IMR-90 (cell line): ENCODE measurements around the gene H2BW2. TPM values are rescaled to one million over a fixed set of nuclear protein-coding genes. Genes with fewer than 3 reads are reported as not detected.

Source experiments
- ATAC-seq: fragments of 200-7000 bp; cut with Tn5 transposase; 2 replicates; pipeline ENCODE4 v1.9.1; 2020; ENCODE audit warnings: low read depth, mild to moderate bottlenecking, moderate library complexity
- BruUV-seq: library from RNA; stranded (reverse); fragments of 400-500 nt; replicated peaks from 2 replicates; lab custom pipeline; 2021; lab: Mats Ljungman, UMichigan
- CTCF ChIA-PET: fragments of 300-600 bp; formaldehyde crosslinking; extraction: SDS; loops from one replicate; lab custom pipeline; 2021; ENCODE audit warnings: antibody characterized with exemption; lab: Yijun Ruan, JAX
- POLR2A ChIA-PET: fragments of 300-600 bp; sonication (Branson Sonifier 250); formaldehyde crosslinking; loops from one replicate; lab custom pipeline; 2022; ENCODE audit warnings: antibody characterized with exemption; ENCODE audit not compliant: unreplicated experiment; lab: Charles Lee
- DNase-seq: peaks from one replicate; pipeline ENCODE4 v3.0.0; 2013
- H2AFZ ChIP-seq: replicated peaks from 2 replicates; pipeline ENCODE3; 2013; ENCODE audit warnings: low read length, mild to moderate bottlenecking; ENCODE audit not compliant: poor library complexity
- H2AK5ac ChIP-seq: 2 replicates; pipeline ENCODE4 v1.6.1; 2013; ENCODE audit warnings: low read depth, low read length, inconsistent platforms
- H2AK9ac ChIP-seq: replicated peaks from 2 replicates; pipeline ENCODE3; 2013; ENCODE audit warnings: mild to moderate bottlenecking, low read depth, low read length, moderate library complexity; ENCODE audit not compliant: poor library complexity
- H2BK120ac ChIP-seq: 2 replicates; pipeline ENCODE4 v1.6.1; 2013; ENCODE audit warnings: low read depth, low read length, inconsistent platforms
- H2BK15ac ChIP-seq: 3 replicates; pipeline ENCODE4 v1.6.1; 2013; ENCODE audit warnings: low read depth, low read length, inconsistent platforms
- H2BK20ac ChIP-seq: 2 replicates; pipeline ENCODE4 v1.6.1; 2013; ENCODE audit warnings: low read depth, mild to moderate bottlenecking, inconsistent platforms, low read length, moderate library complexity
- H2BK5ac ChIP-seq: 2 replicates; pipeline ENCODE4 v1.6.1; 2013; ENCODE audit warnings: mild to moderate bottlenecking, low read depth, low read length, inconsistent platforms; ENCODE audit not compliant: poor library complexity, severe bottlenecking
- H3K14ac ChIP-seq: replicated peaks from 2 replicates; pipeline ENCODE4 v1.6.1; 2013; ENCODE audit warnings: low read depth, low read length, inconsistent platforms
- H3K18ac ChIP-seq: 2 replicates; pipeline ENCODE4 v1.6.1; 2013; ENCODE audit warnings: low read depth, low read length, control low read depth
- H3K23ac ChIP-seq: 2 replicates; pipeline ENCODE4 v1.6.1; 2013; ENCODE audit warnings: low read depth, low read length, inconsistent platforms
- H3K27ac ChIP-seq: 2 replicates; pipeline ENCODE4 v1.5.1; 2013; ENCODE audit warnings: mild to moderate bottlenecking, control low read depth, low read length; ENCODE audit not compliant: insufficient read depth
- H3K27me3 ChIP-seq: 2 replicates; pipeline ENCODE4 v1.6.1; 2013; ENCODE audit warnings: low read length; ENCODE audit not compliant: control insufficient read depth, insufficient read depth
- H3K36me3 ChIP-seq: 2 replicates; pipeline ENCODE4 v1.6.1; 2013; ENCODE audit warnings: low read length, mixed read lengths; ENCODE audit not compliant: control insufficient read depth, insufficient read depth
- H3K4ac ChIP-seq: 2 replicates; pipeline ENCODE4 v1.6.1; 2013; ENCODE audit warnings: low read depth, low read length, inconsistent platforms
- H3K4me1 ChIP-seq: 2 replicates; pipeline ENCODE4 v1.6.1; 2013; ENCODE audit warnings: low read length, mixed read lengths; ENCODE audit not compliant: control insufficient read depth, insufficient read depth
- H3K4me2 ChIP-seq: 2 replicates; pipeline ENCODE4 v1.6.1; 2013; ENCODE audit warnings: low read depth, mild to moderate bottlenecking, control low read depth, low read length, moderate library complexity
- H3K4me3 ChIP-seq: 2 replicates; pipeline ENCODE4 v1.5.1; 2013; ENCODE audit warnings: low read depth, mild to moderate bottlenecking, control low read depth, low read length, moderate library complexity; ENCODE audit not compliant: insufficient read depth
- H3K56ac ChIP-seq: 2 replicates; pipeline ENCODE4 v1.6.1; 2013; ENCODE audit warnings: low read length, inconsistent platforms; ENCODE audit not compliant: insufficient read depth; ENCODE audit errors: extremely low read depth
- H3K79me1 ChIP-seq, 2 experiments: 2 replicates each; pipeline ENCODE4 v1.6.1; 2013; ENCODE audit warnings: low read length in 2 of 2, inconsistent platforms in 1 of 2, low read depth in 1 of 2
- H3K9ac ChIP-seq: 2 replicates; pipeline ENCODE4 v1.6.1; 2013; ENCODE audit warnings: low read depth, low read length, control low read depth
- H3K9me1 ChIP-seq: 2 replicates; pipeline ENCODE4 v1.6.1; 2013; ENCODE audit warnings: low read length, inconsistent platforms; ENCODE audit not compliant: insufficient read depth
- H3K9me3 ChIP-seq: 2 replicates; pipeline ENCODE4 v1.6.1; 2013; ENCODE audit warnings: low read length; ENCODE audit not compliant: control insufficient read depth, insufficient read depth
- H4K20me1 ChIP-seq: 2 replicates; pipeline ENCODE4 v1.6.1; 2013; ENCODE audit warnings: low read length, inconsistent platforms; ENCODE audit not compliant: insufficient read depth
- H4K5ac ChIP-seq: 2 replicates; pipeline ENCODE4 v1.6.1; 2013; ENCODE audit warnings: mild to moderate bottlenecking, low read depth, low read length, control low read depth
- H4K8ac ChIP-seq, 2 experiments: 2 replicates each; pipeline ENCODE4 v1.6.1; 2013; ENCODE audit warnings: low read depth in 2 of 2, low read length in 2 of 2, control low read depth in 1 of 2, inconsistent platforms in 1 of 2
- H4K91ac ChIP-seq: 2 replicates; pipeline ENCODE4 v1.6.1; 2013; ENCODE audit warnings: low read depth, low read length, inconsistent platforms; ENCODE audit not compliant: insufficient read depth
- BHLHE40 ChIP-seq: fragments of 150-350 bp; IDR thresholded peaks from 2 replicates; pipeline ENCODE4 v1.6.1; 2016; ENCODE audit warnings: mild to moderate bottlenecking, low read depth, low read length
- CHD1 ChIP-seq: IDR thresholded peaks from 2 replicates; pipeline ENCODE4 v1.6.1; 2012; ENCODE audit warnings: low read depth, low read length, improper control_type of control experiment
- CTCF ChIP-seq: conservative IDR thresholded peaks from 2 replicates; pipeline ENCODE4 v1.5.1; 2012; ENCODE audit warnings: mild to moderate bottlenecking, low read depth, low read length, improper control_type of control experiment
- ELK1 ChIP-seq: fragments of 150-350 bp; IDR thresholded peaks from 2 replicates; pipeline ENCODE4 v1.6.1; 2016; ENCODE audit warnings: low read depth, mild to moderate bottlenecking, low read length, moderate library complexity, borderline replicate concordance
- MAZ ChIP-seq: IDR thresholded peaks from 2 replicates; pipeline ENCODE4 v1.6.1; 2012; ENCODE audit warnings: low read depth, mild to moderate bottlenecking, low read length, improper control_type of control experiment, moderate library complexity, borderline replicate concordance
- POLR2A ChIP-seq: IDR thresholded peaks from 2 replicates; pipeline ENCODE4 v1.6.1; 2012; ENCODE audit warnings: mild to moderate bottlenecking, low read depth, low read length
- RAD21 ChIP-seq: IDR thresholded peaks from 2 replicates; pipeline ENCODE4 v1.6.1; 2012; ENCODE audit warnings: low read length, improper control_type of control experiment
- RCOR1 ChIP-seq: IDR thresholded peaks from 2 replicates; pipeline ENCODE4 v1.6.1; 2012; ENCODE audit warnings: mild to moderate bottlenecking, low read length, improper control_type of control experiment; ENCODE audit not compliant: insufficient replicate concordance
- RFX5 ChIP-seq: IDR thresholded peaks from 2 replicates; pipeline ENCODE4 v1.8.0; 2012; ENCODE audit warnings: low read depth, mild to moderate bottlenecking, low read length, moderate library complexity
- SMC3 ChIP-seq: fragments of 150-350 bp; IDR thresholded peaks from 2 replicates; pipeline ENCODE4 v1.6.1; 2016; ENCODE audit warnings: low read depth, mild to moderate bottlenecking, antibody characterized with exemption, low read length, moderate library complexity
- WGBS, 2 experiments: methylation state at CpG; one replicate each; pipeline versions ENCODE4 v1.1.5 to v1.1.7; 2013; ENCODE audit warnings: missing lambda C conversion rate in 2 of 2; ENCODE audit not compliant: insufficient read length in 1 of 2; ENCODE audit errors: extremely low coverage in 2 of 2; 5-methylcytosine and 5-hydroxymethylcytosine counted together
- dilution Hi-C: fragments of 300-500 bp; cut with HindIII; formaldehyde crosslinking; loops from one replicate; pipeline ENCODE4 v1.14.3; 2018; ENCODE audit warnings: low sequenced_read_pairs; ENCODE audit not compliant: unreplicated experiment
- in situ Hi-C: fragments of 300-500 bp; cut with MboI; formaldehyde crosslinking; loops from 3 replicates; pipeline ENCODE4 v1.14.3; 2019; ENCODE audit warnings: low sequenced_read_pairs, inconsistent platforms, mixed read lengths
- intact Hi-C: fragments of 100-400 bp; cut with micrococcal nuclease; formaldehyde crosslinking; loops from 2 replicates; pipeline ENCODE4 v1.10.0; 2022
- polyA plus RNA-seq, 3 experiments: library from polyadenylated mRNA; depleted of rRNA; stranded (reverse); fragments of >200 nt; gene quantifications; 2 replicates each; pipeline ENCODE4 v1.2.3, GENCODE V29; 2012; ENCODE audit warnings: low replicate concordance in 1 of 3
- total RNA-seq: library from RNA; depleted of rRNA; stranded (reverse); fragments of >200 nt; gene quantifications from 2 replicates; pipeline ENCODE4 v1.2.3, GENCODE V29; 2012

The H2BW2 gene
- total and polyA plus RNA-seq, 2 of the 4 experiments (the other 2 are of a cell fraction) = not detected

- Histone ChIP-seq H3K18ac (no peak overlapping the region), H3K9me1 (no peaks in the 10 kb centered on the region), H2BK20ac (no peak overlapping the region), H4K5ac (no peak overlapping the region), H3K27ac (no peak overlapping the region), H3K14ac (no peak overlapping the region), H2BK120ac (no peak overlapping the region), H4K20me1 (no peaks in the 10 kb centered on the region), H2AFZ (no peak overlapping the region), H3K4ac (no peak overlapping the region), H4K8ac (no peak overlapping the region), H3K4me3 (no peak overlapping the region), H2AK5ac (no peak overlapping the region), H3K9ac (no peak overlapping the region), H3K9me3 (peaks cover 3% of the 10 kb centered on the region; the same call in 1 of the 2 replicates), H3K23ac (no peak overlapping the region), H3K4me2 (no peak overlapping the region), H2AK9ac (no peak overlapping the region), H2BK15ac (no peak overlapping the region), H3K36me3 (no peaks in the 10 kb centered on the region), H3K27me3 (peaks cover 12% of the 10 kb centered on the region), H3K4me1 (no peaks in the 10 kb centered on the region), H4K91ac (no peak overlapping the region), H3K79me1 (no peaks in the 10 kb centered on the region), H2BK5ac (no peak overlapping the region), H3K56ac (no peak overlapping the region)
- 60% methylated on average over 1 of the region's 5 CpGs; no CpG with 5 or more reads in 1 of the 2 experiments for WGBS, 2 experiments
- TF ChIP-seq MAZ (no peak), CHD1 (no peak), POLR2A (no peak), RCOR1 (no peak), RFX5 (no peak), SMC3 (no peak), CTCF (no peak), BHLHE40 (no peak), RAD21 (no peak), ELK1 (no peak)
- intact Hi-C loops = no loop called here
- ATAC-seq = no peak
- in situ Hi-C loops = no loop called here
- dilution Hi-C loops = no loop called here
- POLR2A ChIA-PET = no interaction called here
- BruUV-seq = no TSS peak
- CTCF ChIA-PET = interaction anchor here (0.6 kb wide), 1 partner anchor 254 kb away, joined by 3 read pairs; no protein-coding TSS in a partner anchor
- no peak for DNase-seq
Measured at GRCh38 chrX:104008831-104009230, 30.9 kb upstream of the H2BW2 start.
